Amniotic stem cell (primary cell): Measurements from ENCODE around the gene SPDYE2B.
"Not testable (repeated sequence)": the region's sequence is repeated elsewhere in the genome, so short reads cannot be mapped to it uniquely, and the experiment has no call there.

Experiments
- DNase-seq: peaks from one replicate; lab custom pipeline; 2025; lab: John Stamatoyannopoulos, UW

Gene SPDYE2B

GRCh38 chr7:102698962-102699750 lies 49.0 kb downstream of the SPDYE2B start:
- DNase-seq = not testable (repeated sequence)
